ENCODE results near the gene GPRC5A.
A peak's percentile ranks its signal among the peaks of the same experiment; 100 is the strongest.

The GPRC5A gene

DNA sequence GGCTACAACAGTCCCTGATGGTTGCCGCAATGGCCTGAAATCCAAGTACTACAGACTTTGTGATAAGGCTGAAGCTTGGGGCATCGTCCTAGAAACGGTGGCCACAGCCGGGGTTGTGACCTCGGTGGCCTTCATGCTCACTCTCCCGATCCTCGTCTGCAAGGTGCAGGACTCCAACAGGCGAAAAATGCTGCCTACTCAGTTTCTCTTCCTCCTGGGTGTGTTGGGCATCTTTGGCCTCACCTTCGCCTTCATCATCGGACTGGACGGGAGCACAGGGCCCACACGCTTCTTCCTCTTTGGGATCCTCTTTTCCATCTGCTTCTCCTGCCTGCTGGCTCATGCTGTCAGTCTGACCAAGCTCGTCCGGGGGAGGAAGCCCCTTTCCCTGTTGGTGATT lies 16.9 kb downstream of the GPRC5A start:
- no peak for DNase-seq (ENCODE audit: extremely low spot score, insufficient read length, low read depth)
- FAIRE-seq, result no peak

DNA sequence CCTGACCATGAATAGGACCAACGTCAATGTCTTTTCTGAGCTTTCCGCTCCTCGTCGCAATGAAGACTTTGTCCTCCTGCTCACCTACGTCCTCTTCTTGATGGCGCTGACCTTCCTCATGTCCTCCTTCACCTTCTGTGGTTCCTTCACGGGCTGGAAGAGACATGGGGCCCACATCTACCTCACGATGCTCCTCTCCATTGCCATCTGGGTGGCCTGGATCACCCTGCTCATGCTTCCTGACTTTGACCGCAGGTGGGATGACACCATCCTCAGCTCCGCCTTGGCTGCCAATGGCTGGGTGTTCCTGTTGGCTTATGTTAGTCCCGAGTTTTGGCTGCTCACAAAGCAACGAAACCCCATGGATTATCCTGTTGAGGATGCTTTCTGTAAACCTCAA lies 17.3 kb downstream of the GPRC5A start:
- FAIRE-seq (no peak), DNase-seq (ENCODE audit: extremely low spot score, insufficient read length, low read depth) (no peak)

DNA sequence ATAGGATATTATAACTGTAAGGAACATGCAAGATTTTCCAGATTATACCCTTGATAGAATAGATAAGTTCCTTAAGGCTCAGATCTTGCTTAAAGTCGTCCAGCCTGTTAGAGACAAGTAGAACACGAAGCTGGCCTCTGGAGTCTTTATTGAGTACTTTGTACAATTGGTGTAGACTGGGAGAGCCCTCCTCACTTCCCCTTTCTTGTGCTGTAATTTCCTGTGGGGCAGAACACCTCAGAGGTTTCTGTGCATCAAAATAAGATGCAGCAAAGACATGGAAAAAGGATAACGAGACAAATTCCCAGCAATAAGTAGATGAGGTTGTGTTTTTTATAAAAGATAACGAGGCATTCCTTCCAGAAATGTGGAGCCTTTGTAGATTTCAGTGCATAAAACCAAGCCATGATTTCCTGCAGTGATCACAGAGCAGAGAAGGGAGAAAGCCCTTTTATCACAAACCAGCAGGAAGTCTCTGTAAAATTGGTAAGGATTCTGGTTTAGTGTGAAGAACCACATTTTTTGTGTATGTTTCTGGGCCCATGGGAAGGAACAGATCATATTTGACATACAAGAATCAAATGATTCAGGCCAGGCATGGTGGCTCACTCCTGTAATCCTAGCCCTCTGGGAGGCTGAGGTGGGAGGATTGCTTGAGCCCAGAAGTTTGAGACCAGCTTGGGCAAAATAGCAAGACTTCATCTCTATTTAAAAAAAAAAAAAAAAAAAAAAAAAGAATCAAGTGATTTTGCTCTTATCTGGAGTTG lies 18.0 kb downstream of the GPRC5A start:
- DNase-seq (ENCODE audit: extremely low spot score, insufficient read length, low read depth) (no peak), FAIRE-seq (peak; percentile 84)

DNA sequence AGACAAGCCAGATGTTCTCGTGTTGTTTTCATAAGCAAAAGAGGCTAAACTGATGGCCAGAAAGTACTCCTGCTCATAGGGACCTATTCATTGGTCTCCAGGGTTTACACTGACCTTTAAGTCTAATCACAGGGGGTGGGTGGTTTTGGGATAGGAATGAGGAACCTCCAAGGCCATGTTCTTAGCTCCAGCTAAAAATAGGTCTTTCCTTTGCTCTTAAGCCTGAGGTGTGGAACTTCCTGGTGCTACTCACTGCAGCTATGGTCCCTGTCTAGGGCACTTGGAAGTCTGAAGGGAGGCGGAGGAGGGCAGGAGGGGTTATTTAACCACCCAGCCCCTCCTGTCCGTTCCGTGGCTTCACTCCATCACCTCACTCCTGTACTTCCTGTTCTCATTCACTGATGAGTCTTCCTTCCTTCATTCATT lies 18.6 kb downstream of the GPRC5A start:
- DNase-seq (ENCODE audit: extremely low spot score, insufficient read length, low read depth), result no peak
- FAIRE-seq, result no peak

GRCh38 chr12:12912711-12913110 lies 21.3 kb downstream of the GPRC5A start:
- FAIRE-seq, result no peak

DNA sequence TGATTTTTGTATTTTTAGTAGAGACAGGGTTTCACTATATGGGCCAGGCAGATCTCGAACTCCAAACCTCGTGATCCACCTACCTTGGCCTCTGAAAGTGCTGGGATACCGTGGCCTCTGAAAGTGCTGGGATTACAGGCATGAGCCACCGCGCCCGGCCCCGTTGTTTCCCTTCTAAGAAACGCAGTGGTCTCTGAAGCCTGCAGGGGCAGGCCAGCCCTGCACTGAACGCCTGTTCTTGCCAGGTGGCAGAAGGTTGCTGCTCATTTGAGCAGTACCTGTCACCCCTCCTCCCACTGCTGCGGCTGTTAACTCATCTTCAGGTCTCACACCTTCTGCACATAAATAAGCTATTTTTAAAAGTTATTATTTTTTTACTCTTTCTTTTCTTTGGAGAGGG lies 24.3 kb downstream of the GPRC5A start:
- FAIRE-seq, result no peak
- DNase-seq (ENCODE audit: extremely low spot score, insufficient read length, low read depth), result no peak

More at GRCh38 chr12:12912711-12913110, 21.3 kb downstream of the GPRC5A start:
- DNase-seq (ENCODE audit: extremely low spot score, insufficient read length, low read depth), result no peak

DNA sequence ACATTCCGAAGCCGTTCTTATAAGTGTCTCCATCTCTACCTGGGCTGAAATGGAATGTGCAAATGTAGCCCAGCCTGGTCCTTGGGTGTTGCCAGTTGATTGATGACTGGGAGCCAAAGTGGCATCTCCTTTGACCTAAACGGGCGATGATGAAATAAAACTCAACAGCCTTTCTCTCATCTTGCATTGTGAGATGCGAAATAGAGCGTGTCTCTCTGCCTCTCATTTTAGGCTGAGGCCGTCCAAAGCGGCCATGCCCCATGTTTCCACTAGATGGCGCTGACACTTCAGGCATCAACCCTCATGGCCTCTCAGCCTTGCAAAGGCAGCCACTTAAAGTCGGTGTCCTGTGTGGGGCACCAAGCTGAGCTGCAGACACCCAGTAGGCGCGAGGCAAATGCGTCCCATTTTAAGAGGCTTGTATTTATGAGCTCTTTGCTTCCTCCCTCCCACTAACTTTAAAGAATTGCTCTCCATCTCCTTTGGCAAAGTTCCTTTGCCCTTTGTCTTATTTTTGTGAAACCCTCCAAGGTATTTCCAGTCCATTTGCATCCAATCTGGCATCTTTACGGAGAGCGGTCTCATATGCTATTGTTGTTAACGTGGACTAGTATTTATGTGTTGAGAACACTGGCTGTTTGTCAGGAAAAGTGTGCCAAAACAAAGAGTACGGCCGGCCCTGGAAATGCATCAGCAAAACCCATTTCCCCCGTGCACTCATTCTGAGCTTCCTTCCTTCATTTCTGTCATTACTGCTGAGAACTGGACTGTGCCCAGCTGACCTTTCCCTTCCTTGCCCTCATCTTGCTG lies 25.0 kb downstream of the GPRC5A start:
- DNase-seq (ENCODE audit: extremely low spot score, insufficient read length, low read depth) (peak; percentile 56), FAIRE-seq (peak; percentile 92)

DNA sequence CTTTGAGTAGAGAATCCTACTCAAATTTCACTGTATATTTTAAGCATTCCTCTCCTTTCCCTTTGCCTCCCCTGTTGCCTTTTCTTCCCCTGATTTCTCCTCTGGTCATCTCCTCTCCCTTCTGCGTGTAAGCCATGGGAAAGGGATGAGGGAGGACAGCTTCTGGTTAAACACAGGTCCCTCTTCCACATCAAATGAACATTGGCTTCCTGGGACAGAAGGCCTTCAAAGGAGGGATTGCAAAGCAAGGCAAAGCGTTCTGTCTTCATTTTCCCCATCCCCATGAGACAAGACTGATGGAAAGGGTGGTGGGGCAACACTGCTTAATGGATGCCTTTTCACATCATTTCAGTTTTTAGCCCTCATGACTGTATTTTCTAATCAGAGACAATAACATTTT lies 26.2 kb downstream of the GPRC5A start:
- FAIRE-seq (no peak), DNase-seq (ENCODE audit: extremely low spot score, insufficient read length, low read depth) (no peak)

- FAIRE-seq, result no peak
Measured at GRCh38 chr12:12918781-12919389, 27.5 kb downstream of the GPRC5A start.

DNA sequence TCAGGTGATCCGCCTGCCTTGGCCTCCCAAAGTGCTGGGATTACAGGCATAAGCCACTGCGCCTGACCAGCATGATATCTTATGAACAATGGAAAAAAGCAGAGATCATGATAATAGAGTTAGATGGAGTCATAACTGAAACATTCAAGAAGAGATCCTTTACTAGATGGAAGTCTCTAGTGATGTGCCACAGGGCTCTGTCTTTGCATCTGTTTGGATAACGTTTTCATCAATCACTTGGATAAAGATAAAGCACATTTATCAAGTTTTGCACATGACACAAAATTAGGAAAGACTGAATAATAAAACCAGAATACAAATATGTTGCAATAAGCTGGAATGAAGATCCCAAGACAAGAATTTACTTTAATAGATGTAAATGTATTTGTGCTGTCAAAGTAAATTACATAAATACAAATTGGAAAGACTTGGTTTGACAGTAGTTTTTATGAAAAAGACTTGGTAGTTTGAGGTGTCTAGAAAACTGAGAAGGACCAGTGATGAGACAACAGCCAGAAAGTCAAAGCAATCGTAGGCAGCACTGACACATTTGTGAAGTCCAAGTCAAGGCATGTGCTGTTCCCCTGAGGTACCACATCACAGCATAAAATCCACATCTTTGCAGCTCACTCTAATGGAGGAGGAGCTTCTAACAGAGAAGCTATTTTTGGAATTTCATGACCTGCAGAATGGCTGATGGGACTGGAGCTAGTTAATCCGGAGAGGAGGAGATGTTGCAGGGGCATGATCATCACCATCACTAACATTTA lies 28.5 kb downstream of the GPRC5A start:
- FAIRE-seq (no peak), DNase-seq (ENCODE audit: extremely low spot score, insufficient read length, low read depth) (no peak)

More at GRCh38 chr12:12918781-12919389, 27.5 kb downstream of the GPRC5A start:
- DNase-seq (ENCODE audit: extremely low spot score, insufficient read length, low read depth), result no peak

DNA sequence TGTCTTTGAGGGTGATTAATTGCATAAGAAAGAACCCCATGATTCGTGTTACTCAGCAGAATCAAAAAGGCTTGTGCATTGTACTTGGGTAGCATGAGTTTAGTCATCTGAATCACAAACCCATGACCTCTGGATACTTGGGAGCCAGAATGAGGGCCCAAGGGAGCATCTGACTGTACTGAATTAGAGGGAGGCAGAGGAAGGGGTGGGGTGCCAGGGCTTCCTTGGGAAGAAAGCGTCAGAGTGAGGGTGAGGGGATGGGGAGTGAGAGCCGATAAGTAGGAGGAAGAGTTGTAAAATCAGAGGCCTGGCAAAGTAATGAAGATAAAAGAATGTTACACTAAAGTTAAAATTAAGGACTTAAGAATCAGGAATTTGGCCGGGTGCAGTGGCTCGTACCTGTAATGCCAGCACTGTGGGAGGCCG lies 30.8 kb downstream of the GPRC5A start:
- no peak for FAIRE-seq
- no peak for DNase-seq (ENCODE audit: extremely low spot score, insufficient read length, low read depth)

GRCh38 chr12:12922978-12923377 lies 31.6 kb downstream of the GPRC5A start:
- DNase-seq (ENCODE audit: extremely low spot score, insufficient read length, low read depth), result no peak
- FAIRE-seq, result no peak

DNA sequence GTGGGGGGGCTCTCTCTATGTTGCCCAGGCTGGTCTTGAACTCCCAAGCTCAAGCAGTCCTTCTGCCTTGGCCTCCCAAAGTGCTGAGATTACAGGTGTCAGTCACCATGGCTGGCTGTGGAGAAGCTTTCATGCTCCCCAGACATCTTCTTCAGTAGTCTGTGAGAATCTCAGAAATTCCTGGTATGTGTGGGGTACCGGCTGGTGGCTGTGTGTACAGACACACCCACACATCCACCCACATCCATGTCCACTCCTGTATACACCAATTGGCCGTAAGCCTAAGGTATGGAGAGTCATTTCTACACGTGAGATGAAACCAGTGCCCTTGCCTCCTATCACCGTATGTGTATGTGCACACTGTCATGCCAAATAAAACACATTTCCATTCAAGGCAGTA lies 32.8 kb downstream of the GPRC5A start:
- FAIRE-seq, result no peak
- no peak for DNase-seq (ENCODE audit: extremely low spot score, insufficient read length, low read depth)

- no peak for DNase-seq (ENCODE audit: extremely low spot score, insufficient read length, low read depth)
- no peak for FAIRE-seq
Measured at GRCh38 chr12:12925388-12925787, 34.0 kb downstream of the GPRC5A start.

GRCh38 chr12:12926571-12927071 lies 35.3 kb downstream of the GPRC5A start:
- no peak for DNase-seq (ENCODE audit: extremely low spot score, insufficient read length, low read depth)

DNA sequence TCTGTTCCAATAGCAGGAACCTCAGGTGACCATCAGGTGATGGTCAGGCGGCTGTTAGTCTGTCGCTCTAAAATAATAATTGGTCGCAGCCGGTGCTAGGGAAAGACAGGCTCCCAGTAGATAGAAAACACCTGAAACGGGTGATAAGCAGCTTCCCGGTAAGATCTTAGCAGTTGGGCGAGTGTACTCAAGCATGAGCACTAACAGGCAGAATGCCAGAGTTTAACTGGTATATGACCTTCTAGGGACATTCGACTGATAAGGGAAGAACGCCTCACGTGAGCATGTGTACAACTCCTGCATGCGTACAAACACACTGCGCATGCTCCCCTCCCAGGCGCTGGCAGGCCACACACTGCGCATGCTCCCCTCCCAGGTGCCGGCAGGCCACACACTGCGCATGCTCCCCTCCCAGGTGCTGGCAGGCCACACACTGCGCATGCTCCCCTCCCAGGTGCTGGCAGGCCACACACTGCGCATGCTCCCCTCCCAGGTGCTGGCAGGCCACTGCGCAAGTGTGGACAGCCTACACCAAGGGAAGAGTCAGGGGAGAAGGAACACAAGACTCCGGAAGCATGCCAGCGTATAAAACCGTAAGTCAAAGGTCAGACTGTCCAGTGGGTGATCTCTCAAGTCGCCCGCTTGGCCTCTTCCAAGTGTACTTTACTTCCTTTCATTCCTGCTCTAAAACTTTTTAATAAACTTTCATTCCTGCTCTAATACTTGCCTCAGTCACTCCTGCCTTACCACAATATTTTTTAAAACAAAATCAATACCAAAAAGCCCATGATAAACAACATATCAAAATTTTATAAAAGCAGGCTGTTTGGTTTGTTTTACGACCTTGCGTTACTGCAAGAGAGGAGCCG lies 36.1 kb downstream of the GPRC5A start:
- no peak for DNase-seq (ENCODE audit: extremely low spot score, insufficient read length, low read depth)

More at GRCh38 chr12:12926571-12927071, 35.3 kb downstream of the GPRC5A start:
- no peak for FAIRE-seq

DNA sequence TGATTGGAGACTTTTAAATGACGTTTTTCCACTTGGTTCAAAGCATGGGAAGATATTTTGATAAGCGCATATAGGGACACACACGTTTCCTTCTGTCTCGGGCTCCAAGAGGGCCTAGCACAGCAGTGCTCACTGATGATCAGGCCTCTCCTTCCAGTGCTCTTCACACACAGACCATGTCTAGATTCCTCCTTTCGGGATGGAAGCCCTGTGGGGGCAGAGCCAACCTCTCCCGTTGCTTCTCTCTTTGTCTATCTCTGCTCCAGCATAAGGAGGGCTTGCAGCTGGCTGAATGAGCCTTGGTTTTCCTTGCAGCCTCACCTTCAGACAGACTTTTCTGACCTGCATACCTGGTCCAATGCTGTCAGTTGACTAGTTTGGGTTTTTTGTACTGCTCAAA lies 38.3 kb downstream of the GPRC5A start:
- FAIRE-seq (no peak), DNase-seq (ENCODE audit: extremely low spot score, insufficient read length, low read depth) (no peak)

More for the DNA sequence above, 36.1 kb downstream of the GPRC5A start:
- no peak for FAIRE-seq

GRCh38 chr12:12930633-12931219 lies 39.4 kb downstream of the GPRC5A start:
- FAIRE-seq, result no peak

DNA sequence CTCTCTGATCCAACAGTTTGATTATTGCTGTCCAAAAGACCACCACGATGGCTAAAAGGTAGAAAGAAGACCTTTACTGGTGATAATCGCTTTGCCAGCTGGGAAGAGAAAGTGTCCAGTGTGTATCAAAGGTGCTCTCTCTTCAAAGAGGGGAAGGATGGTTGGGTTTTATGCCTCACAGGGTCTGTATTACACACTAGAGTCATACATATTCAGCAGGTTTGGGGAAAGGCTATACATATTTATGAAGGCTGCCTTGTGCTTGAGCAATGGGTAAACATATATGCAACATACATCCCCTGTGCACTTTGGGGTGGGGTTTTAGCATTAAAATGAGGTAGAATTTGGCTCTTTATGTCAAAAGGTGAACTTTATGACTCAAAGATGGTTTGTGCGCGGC lies 42.4 kb downstream of the GPRC5A start:
- FAIRE-seq (no peak), DNase-seq (ENCODE audit: extremely low spot score, insufficient read length, low read depth) (no peak)

More at GRCh38 chr12:12930633-12931219, 39.4 kb downstream of the GPRC5A start:
- DNase-seq (ENCODE audit: extremely low spot score, insufficient read length, low read depth), result no peak
